Hippocampal formation (tissue), 2 donors: Measurements from ENCODE around the gene PARD3B.

Experiments used
- DNase-seq, 2 donors: peaks; one replicate each; lab custom pipeline; 2025; lab: John Stamatoyannopoulos, UW

PARD3B gene

DNA sequence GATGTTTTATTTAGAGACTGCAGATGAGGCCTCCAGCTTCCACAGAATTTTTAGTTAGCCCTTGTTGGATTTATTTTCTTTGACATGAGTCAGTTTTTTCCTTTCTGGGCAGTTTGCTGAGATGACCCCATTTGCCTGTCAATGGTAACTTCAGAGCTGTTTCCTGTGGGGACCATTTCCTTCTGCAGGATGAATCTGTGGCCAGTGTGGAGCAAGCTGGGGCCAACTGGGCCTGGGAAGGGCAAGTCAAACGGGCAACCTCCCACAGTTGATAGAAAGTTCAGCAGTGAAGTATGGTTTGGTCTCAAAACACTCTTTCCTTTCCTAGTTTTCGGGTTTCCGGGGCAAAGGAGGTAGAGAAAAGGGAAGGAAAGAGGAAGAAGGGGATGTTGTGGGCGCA, 845.6 kb downstream of the PARD3B start:
- no peak for DNase-seq

DNA sequence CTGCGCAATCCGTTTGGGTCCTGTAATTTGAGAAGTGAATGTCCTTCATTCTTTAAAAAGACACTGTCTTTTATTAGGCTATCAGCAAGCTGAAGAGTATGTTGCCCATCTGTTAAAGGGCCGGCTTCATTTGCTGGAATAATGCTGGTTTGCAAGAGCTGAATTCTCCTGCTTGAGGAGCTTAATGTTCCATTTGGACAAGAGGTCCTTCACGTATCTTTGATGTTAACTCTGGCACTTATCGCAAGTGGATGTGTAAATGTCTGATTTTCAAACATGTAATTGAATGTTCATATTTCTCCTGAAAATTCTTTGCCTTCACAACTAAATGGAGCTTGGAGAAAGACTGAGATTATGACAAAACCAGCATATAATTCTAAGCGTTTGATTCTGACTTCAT, 856.2 kb downstream of the PARD3B start:
- no peak for DNase-seq

DNA sequence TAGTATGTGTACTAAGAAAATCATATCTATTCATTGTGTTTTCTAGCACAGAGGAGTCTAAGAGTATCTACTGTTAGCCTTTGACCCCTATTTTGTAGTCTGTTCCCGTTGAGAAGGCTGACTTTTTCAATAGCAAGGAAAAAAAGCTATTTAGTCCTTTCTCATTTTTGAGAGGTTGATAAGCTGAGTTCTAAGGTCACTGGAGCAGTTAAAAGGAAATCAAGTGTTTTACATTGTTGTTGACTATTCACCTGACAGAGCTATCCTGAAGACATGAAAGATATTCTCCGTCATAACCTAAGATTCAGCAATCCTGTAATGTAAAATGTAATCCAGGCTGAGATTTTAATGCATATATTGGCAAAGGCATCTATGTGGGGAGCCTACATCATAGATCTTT, 856.7 kb downstream of the PARD3B start:
- DNase-seq: no peak

DNA sequence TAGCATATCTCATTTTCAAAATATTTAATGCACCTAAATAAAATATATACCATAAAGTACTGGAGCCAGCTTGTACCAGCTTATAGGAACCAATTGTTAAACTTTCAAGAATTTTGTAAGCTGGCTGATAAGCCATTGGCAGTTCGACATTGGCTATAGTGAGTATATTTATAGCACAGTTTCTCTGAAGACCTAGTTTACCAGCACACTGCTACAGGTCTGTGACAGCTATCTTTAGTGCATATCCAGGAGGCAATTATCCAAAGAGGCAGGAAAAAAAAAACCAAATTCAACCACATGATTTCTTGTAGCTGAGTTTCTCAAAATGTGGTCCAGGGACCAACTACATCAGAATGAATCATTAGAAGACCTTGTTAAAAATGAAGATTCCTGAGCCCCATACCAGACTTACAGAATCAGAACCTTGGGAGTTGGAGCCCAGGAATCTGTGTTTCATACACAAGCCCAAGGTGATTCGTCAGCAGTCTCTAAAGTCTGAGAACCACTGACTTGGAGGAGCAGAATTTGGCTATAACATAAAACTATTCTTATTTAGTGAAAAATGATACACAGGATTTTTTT, 858.1 kb downstream of the PARD3B start:
- no peak for DNase-seq

DNA sequence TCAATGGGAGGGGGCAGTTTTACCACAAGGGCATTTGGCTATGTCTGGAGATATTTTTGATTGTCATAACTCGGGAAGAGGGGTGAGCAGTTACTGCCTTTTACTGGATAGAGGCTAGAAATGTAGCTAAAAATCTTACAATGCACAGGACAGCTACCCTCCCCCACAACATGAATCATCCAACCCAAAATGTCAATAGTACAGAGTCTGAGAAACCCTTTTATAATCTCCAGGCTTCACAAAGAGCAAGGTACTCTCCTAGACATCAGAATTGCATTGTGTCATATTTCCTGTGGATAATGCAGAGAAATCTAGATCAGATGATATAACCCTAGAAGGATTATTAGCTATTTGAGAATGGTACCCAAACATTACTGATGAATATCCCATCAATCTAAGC, 859.9 kb downstream of the PARD3B start:
- DNase-seq: no peak

- no peak for DNase-seq
Measured at GRCh38 chr2:205405752-205406151, 860.5 kb downstream of the PARD3B start.

GRCh38 chr2:205407984-205408383, 862.7 kb downstream of the PARD3B start:
- DNase-seq: no peak

GRCh38 chr2:205408696-205409095, 863.4 kb downstream of the PARD3B start:
- no peak for DNase-seq

- DNase-seq: no peak
Measured at GRCh38 chr2:205409411-205409810, 864.1 kb downstream of the PARD3B start.

GRCh38 chr2:205411558-205411957, 866.3 kb downstream of the PARD3B start:
- DNase-seq: peak; percentile 28 to 55

GRCh38 chr2:205424326-205424725, 879.1 kb downstream of the PARD3B start:
- no peak for DNase-seq

- no peak for DNase-seq
Measured at GRCh38 chr2:205425102-205425501, 879.8 kb downstream of the PARD3B start.

GRCh38 chr2:205427112-205427511, 881.8 kb downstream of the PARD3B start:
- no peak for DNase-seq

DNA sequence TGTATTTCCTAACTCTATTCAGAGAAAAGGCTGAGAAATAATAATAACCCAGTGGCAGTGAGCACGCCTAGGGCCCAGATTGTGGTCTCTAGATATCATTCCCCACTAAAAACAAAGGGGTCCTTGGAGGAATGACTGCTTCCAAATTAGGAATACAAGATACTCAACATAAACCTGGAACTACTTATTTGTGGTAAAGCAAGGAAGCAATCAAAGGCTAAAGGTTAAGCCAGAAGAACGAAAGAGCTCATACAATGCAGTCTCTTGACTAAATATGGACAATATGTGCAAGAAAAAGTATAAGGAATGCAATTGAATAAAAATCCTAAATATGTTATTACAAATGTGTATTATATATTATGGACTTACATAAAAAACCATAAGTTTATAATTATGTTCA, 883.5 kb downstream of the PARD3B start:
- no peak for DNase-seq

DNA sequence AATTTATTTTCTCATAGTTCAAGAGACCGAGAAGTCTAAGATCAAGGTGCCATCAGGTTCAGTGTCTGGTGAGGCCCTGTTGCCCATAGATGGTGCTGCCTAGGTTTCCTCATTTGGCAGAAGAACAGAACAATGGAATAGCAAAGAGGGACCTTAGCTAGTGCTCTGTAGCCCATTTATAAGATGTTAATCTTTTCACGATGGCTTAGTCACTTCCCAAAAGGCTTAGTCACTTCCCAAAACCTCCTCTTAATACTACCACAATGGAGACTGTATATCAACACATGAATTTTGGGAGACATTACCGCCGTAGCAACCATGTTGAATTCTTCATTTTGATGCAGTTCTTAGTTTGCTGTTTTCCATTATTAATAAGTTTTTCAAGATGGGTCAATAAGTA, 890.7 kb downstream of the PARD3B start:
- no peak for DNase-seq

DNA sequence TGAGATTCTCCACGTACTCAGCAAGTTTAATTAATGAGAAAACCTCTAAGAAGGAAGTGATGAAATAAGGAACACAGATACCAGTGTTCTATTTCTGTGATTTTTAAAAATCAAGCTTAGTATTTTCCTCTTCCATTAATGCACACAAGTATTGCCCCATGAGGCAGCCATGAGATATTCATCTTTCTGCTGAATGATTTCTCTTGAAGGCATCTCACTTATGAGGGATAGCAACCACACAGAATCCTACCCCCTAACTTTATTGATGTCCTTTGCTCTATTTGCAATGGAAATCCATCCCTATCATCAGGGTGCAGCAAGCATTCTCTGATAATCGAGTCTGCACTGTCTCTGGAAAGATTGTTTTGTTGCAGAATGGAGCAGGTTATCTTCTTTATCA, 893.0 kb downstream of the PARD3B start:
- DNase-seq: no peak

DNA sequence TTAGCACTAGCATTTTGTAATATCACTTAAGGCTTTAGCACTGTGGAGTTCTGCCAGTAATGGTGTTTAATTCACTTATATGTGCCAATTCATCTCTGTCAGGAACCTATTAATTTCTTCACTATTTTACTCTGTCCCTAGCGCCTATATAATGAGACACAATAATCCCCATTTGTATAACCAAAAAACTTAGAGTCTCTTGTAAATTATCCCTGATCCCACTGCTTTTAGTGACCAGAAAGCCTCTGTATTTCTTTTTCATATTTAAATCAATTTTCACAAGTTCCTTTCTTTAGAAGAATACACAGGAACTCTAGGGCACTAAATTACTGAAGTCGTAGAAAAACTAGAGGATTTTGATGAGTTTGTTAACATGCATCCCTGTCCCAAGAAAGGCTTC, 894.3 kb downstream of the PARD3B start:
- no peak for DNase-seq

GRCh38 chr2:205441524-205441923, 896.2 kb downstream of the PARD3B start:
- DNase-seq: no peak

DNA sequence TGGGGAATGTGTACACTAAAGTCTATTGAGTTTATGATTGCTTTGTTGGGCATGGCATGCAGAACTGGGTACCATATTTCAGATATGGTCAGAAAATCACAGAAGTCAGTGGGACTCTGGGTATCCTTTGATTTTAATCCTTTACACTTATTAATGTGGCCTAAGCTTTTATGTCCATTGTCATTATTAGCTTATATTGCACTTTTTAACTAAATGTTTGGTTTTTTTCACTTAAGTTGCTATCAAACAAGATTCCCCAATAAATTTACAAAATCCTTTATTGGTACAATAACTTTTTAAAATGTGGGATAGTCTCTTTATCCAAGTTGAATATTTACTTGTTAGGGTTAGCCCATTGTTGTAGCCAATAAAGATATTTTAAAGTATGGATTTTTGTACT, 902.9 kb downstream of the PARD3B start:
- DNase-seq: no peak

DNA sequence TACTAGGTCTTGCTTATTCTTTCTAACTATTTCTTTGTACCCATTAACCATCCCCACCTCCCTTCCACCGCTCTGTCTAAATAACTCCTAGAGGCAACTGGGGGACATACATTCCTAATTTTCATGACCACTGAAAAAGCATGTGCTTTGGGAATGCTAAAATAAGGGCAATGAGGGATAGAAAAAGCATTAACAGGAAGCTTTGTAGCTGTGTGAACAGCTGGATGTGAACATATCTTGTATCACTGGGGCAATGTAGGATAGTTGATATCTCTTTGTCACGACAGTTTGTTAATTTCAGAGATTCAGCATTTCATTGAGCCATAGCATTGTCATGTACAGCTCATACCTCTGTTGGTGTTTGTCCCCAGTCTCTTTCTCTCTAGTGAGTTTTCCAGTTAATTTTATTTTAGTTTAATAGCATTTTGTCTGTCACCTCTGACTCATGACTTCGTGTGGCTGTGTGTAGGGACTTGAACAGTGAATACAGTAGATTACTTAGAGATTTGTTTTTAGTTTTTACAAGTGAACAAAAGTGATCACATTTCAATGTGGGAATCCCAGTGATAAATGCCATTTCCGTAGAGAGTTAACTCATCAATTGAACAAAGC, 906.7 kb downstream of the PARD3B start:
- DNase-seq: no peak

DNA sequence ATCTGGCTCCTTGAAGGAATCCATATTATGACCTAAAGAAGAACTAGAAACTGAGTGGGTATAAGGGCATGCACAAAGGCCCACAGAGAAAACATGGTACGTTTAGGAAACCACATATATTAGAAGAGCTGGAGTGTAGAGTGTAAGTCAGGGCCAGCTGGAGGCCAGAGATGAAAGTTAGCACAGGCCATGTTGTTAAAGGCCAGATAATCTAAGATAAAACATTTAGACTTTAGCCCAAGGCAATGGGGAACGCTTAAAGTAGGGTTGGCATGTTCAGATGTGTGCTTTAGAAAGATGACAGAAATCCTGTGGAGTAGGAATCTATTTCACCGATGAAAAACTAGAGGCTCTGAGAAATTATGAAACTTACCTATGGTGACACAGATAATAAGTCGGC, 907.9 kb downstream of the PARD3B start:
- no peak for DNase-seq

- no peak for DNase-seq
Measured at GRCh38 chr2:205456682-205457081, 911.4 kb downstream of the PARD3B start.

DNA sequence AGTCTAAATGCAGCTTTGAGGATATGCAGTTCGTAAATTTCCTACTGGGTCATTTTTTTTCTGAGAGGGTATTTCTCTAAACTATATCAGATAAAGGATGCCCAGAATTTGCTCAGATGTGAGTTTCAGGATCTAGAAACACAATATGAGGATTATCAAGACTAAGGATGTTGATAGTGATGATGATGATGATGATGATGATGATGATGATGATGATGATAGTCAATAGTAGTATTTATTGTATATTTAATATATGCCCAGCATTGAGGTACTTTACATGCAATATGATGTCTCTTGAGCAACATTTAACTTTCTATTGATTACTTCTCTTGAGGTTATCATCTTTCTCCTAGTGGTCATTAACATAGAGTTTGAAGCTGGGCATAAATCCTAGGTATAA, 914.9 kb downstream of the PARD3B start:
- DNase-seq: no peak

- no peak for DNase-seq
Measured at GRCh38 chr2:205461169-205461568, 915.9 kb downstream of the PARD3B start.
